OCI-LY7 (cell line): Measurements from ENCODE around the gene VWA5B1.

Experiments used
- CTCF ChIP-seq: fragments of 200-600 bp; sonication (generic); conservative IDR thresholded peaks from 2 replicates; pipeline ENCODE4 v1.5.1; 2014; ENCODE audit warnings: mild to moderate bottlenecking, antibody characterized with exemption, low read length, moderate library complexity, mixed read lengths
- EZH2phosphoT487 ChIP-seq: fragments of 200-600 bp; sonication (generic); IDR thresholded peaks from 2 replicates; pipeline ENCODE4 v1.6.1; 2018; ENCODE audit warnings: low read depth, borderline replicate concordance, mild to moderate bottlenecking, mixed run types, antibody characterized with exemption, low read length, moderate library complexity, mixed read lengths

GRCh38 chr1:20284046-20284445, 6.6 kb upstream of the VWA5B1 start:
- TF ChIP-seq CTCF = no peak
- no peak for TF ChIP-seq EZH2phosphoT487
